Stimulated activated CD8-positive, alpha-beta memory T cell treated with anti-CD3 and anti-CD28 coated beads, Interleukin-7, amount 100 ng/mL, for 1 hour (primary cell): ENCODE measurements around the gene ECT2.
"Not testable (repeated sequence)": the region's sequence is repeated elsewhere in the genome, so short reads cannot be mapped to it uniquely, and the experiment has no call there.

Experiments
- DNase-seq, 2 donors: peaks; one replicate each; pipeline ENCODE4 v3.0.0-alpha.2; 2020; ENCODE audit warnings: low read depth in 2 of 2

The ECT2 gene

GRCh38 chr3:172746475-172746874, 4.1 kb upstream of the ECT2 start:
- no peak for DNase-seq

GRCh38 chr3:172749230-172749965, 1.1 kb upstream of the ECT2 start:
- no peak for DNase-seq

GRCh38 chr3:172750069-172750367, 508 bp upstream of the ECT2 start:
- DNase-seq: no peak

GRCh38 chr3:172751175-172751704, 714 bp downstream of the ECT2 start:
- DNase-seq: no peak

- no peak for DNase-seq
Measured at GRCh38 chr3:172752651-172753050, 2.1 kb downstream of the ECT2 start.

- no peak for DNase-seq
Measured at GRCh38 chr3:172753125-172753524, 2.6 kb downstream of the ECT2 start.

GRCh38 chr3:172760416-172760815, 9.9 kb downstream of the ECT2 start:
- DNase-seq: not testable (repeated sequence)

GRCh38 chr3:172766241-172766640, 15.7 kb downstream of the ECT2 start:
- no peak for DNase-seq

- no peak for DNase-seq
Measured at GRCh38 chr3:172766718-172767405, 16.3 kb downstream of the ECT2 start.

- no peak for DNase-seq
Measured at GRCh38 chr3:172770382-172770781, 19.9 kb downstream of the ECT2 start.

- DNase-seq: no peak
Measured at GRCh38 chr3:172771672-172772071, 21.1 kb downstream of the ECT2 start.

- DNase-seq: no peak
Measured at GRCh38 chr3:172776049-172776717, 25.7 kb downstream of the ECT2 start.

GRCh38 chr3:172777901-172778300, 27.4 kb downstream of the ECT2 start:
- no peak for DNase-seq

GRCh38 chr3:172782235-172782634, 31.7 kb downstream of the ECT2 start:
- DNase-seq: no peak

GRCh38 chr3:172786036-172786435, 35.5 kb downstream of the ECT2 start:
- no peak for DNase-seq

- no peak for DNase-seq
Measured at GRCh38 chr3:172787019-172787418, 36.5 kb downstream of the ECT2 start.

GRCh38 chr3:172787746-172788145, 37.2 kb downstream of the ECT2 start:
- no peak for DNase-seq

GRCh38 chr3:172799246-172799645, 48.7 kb downstream of the ECT2 start:
- DNase-seq: no peak

GRCh38 chr3:172800156-172800555, 49.6 kb downstream of the ECT2 start:
- no peak for DNase-seq

- no peak for DNase-seq
Measured at GRCh38 chr3:172803489-172803888, 53.0 kb downstream of the ECT2 start.

GRCh38 chr3:172804323-172804722, 53.8 kb downstream of the ECT2 start:
- DNase-seq: no peak

GRCh38 chr3:172808969-172809546, 58.5 kb downstream of the ECT2 start:
- DNase-seq: no peak
